HG03442 (cell line): Measurements from ENCODE around the gene TP73.
A peak's percentile ranks its signal among the peaks of the same experiment; 100 is the strongest.

ENCODE experiments used
- ATAC-seq: cut with Tn5 transposase; IDR thresholded peaks from one replicate; pipeline ENCODE4 v1.9.1; 2021; ENCODE audit warnings: mild to moderate bottlenecking, moderate library complexity; ENCODE audit not compliant: unreplicated experiment

The TP73 gene

DNA sequence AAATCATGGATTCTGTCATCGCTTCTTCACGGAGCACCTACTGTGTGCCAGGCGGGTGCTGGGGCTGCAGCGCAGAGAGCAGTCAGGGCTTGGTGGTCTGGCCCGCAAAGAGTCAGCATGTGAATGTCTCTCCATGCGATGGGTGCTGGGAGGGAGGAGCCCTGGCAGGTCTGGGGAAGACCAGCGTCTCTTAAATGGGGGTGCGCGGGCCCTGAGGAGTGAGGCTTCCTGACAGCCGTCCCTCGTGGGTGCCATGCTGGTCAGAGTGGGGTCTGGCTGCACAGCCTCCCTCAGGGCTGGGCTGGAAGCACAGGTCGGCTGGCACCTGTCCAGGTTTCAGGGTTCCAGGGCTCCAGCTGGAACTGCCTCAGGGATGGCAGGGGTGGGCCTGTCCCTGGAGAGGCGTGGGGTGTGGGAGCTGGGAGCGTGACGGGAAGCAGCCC is 18.5 kb downstream of the TP73 start:
- ATAC-seq, result no peak

DNA sequence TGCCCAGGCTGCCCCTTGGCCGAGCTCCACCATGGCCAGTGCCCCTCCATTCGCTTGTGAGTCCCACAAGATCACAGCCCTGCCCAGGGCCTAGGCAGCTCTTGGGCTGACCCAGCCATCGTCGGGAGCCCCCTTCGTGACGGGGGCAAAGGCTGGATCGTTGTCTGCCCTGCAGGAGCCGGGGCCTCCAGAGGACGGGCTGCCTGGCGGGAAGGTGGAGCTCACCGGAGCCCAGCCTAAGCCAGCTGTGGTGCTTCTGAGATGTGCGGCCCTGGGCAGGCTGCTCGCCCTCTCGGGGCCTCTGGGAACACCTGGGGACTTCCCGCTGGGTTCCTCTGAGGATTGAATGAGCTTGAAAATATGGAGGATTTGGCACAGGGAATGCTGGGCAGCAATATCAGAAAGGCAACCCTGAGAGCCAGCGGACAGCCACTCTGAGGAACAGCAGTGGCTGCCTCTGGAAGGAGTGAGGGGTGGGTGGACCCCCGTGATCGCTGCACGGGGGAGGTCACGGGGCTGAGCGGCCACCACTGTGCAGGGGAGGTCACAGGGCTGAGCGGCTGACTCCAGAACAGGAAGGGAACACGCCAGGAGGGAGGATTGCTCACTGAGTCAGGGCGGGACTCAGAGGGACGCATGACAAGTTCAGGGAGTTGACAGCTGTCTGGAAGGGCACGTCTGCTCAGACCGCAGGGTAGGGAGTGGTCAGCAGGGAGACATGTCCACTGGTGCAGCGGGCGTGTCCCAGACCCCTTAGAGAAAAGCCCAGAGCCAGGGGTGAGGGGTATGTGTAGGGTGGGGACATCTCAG is 19.3 kb downstream of the TP73 start:
- ATAC-seq, result no peak

DNA sequence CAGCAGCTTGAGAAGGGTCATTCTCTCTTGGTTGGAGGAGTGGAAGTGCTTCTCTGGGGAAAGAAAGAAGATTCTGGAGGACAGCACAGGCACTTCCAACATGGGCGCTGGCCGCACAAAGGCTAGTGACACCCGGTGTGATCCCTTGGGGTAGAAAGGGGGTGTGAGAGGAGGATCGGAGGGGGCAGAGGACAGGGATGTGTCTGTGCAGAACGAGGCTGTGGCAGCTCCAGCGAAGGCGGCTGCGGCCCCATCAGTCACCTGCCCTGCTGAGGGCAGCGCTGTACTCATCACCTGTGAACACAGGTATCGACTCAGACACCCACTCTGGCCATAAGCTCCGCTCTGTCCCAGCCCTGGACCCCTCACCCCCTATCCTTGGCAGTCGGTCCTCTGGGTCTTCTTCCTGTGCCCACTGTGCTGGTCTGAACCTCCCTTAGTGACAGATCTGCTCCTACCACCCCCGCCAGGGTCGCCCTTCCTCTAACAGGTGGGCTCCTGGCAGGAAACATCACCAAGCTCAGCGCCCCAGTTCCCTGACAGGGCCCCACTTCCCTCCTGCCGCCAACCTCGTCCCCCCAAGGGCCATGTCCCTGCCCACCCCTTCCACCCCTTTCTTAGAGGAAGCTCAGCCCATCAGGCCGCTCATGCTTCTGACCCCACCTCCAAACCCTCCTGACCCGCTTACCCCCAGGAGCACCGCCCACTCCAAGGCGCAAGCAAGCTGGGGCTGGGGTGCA is 20.1 kb downstream of the TP73 start:
- ATAC-seq, result no peak

DNA sequence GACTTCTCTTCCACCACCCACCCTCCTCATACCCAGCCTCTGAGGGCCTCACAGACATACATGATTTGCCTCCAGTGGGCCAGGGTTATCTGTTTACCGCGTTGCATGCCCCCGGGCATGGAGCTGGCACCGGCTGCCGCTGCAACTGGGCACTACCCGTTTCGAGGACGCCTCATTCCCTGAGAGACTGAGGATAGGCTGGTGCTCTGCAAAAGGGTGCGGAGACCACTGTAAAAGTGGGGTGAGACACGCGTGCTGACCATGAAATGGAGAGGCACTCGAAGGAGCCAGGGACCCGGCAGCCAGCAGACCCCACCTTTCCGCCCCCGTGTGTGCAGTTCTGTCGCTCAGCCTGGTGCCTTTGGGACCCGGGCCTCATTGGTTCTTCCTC is 20.6 kb downstream of the TP73 start:
- no peak for ATAC-seq

DNA sequence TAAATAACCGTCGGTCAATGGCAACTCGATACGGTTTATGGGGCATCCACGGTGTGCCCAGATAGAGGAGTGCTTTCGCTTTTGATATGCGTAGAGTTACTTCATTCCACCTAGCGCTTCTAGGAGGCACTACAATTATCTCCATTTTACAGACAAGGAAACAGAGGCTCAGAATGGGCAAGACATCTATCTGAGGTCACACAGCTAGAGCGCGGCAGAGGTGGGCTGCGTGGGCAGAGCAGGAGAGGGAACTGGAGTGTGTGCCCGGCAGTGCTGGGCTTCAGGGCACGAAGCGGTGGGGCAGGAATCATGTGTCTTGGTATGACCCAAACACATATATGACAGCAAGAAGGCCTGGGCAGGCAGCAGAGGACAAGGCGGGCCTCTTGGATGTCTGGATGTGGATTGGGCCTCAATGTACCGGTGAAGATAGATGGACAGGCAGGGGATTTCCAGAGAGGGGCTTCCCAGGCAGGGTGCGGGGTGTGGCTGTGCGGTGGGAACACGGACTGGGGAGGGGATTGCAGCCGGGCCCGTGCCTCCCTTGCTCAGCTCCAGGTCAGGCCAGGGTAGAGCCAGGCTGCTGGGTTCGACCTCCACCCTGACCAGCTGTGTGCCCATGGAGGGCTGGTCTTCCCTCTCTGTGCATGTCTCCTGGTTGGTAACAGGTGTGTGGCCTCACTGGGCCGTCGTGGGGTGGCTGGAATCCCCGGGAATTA is 21.2 kb downstream of the TP73 start:
- no peak for ATAC-seq

DNA sequence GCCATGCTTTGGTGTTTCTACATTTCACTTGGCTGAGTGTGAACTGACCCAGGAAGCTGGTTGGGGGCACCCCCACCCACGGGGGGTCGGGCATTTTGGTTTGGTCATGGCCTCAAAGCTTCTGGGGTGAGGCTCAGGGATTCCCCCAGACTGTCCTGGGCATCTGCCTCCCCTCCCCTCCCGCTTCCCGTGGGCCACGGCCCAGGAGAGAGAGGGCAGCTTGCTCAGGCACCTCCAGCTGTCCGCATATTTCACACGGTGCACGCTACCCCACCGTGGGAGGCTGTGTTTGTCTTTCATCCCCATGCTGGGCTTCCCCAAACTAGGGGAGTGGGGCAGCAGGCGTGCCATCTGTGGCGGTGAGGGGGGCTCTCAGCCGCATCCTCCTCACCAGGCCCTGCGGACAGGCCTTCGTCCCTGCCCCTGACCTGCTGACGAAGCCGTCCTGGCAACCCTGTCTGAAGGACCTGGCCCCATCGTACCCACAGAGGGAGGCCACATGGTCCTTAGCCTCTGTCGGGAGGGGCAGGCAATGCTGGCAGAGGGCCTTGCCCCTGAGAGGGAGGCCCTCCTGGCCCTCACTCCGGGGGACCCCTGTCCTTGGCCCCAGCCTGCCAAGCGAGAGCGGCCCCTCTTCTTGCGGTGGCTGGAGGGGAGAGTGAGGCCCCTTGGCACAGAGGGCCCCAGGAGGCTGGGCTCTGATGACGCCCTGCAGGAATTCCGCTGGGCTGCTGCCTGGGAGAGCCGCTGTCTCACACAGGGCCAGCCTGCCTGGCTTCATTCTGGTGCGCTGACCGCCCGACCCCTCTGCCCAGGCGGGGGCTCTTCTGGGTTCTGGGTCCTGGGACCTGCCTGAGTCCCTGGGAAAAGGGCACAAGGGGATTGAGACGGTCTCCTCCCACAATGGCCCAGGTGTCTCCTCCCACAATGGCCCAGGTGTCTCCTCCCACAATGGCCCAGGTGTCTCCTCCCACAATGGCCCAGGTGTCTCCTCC is 22.1 kb downstream of the TP73 start:
- no peak for ATAC-seq

DNA sequence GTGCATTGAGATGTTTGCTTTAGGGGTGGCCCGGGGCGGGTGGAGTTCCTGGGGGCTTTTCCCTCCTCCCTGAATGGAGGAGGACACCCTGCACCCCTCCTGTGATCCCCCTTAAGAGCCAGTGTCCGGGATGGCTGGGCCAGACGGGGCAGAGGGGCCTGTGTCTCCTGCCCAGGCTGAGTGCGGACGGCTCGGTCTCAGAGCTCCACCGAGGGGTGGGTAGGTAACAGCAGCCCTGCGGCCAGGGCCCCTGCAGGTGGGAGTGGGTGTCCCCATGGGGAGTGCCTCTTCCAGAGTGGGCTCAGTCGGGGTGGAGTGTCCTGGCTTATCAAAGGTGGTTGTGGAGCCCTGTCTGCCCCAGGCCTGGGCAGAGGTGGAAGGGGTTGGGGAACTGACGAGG is 23.1 kb downstream of the TP73 start:
- ATAC-seq, result no peak

DNA sequence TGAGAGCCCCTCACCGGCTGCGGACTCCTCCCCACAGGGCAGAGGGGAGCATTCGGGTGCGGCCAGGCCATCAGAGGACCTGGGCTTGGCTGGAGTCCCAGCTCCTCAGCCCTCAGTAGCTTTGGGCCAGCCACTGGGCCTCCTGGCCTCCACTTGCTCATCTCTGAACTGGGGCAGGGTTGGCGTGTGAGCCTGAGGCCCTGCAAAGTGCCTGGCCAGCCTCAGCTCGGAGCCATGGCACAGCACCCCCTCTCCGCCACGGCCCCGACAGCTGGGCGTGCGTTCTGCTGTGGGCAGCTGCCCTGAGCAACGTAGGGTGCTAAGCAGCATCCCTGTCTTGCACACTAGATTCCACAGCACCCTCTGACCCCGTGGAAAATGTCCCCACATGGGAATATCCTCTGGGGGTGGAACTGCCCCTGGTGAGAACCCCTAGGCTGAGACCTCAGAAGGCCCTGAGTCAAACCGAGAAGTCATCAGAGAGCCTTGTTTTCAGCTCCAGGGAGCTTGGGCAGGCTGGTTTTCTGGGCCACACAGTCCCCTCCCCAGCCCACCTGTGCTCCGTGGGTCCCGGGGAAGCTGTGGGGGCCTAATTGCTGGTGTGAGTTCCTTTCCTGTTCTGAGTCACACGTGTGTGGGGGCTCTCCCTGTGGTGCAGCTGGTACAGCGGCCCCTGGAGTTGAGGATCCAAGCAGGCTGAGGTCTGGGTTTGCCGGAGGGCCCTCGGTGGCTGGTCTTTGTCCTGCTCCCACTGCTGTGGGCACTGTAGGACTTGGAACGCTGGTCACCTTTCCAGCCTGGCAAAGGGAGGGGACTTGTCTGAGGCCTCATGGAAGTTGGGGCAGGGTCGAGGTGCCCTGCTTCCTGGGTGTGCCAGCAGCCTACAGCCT is 24.5 kb downstream of the TP73 start:
- ATAC-seq, result peak; percentile 53

DNA sequence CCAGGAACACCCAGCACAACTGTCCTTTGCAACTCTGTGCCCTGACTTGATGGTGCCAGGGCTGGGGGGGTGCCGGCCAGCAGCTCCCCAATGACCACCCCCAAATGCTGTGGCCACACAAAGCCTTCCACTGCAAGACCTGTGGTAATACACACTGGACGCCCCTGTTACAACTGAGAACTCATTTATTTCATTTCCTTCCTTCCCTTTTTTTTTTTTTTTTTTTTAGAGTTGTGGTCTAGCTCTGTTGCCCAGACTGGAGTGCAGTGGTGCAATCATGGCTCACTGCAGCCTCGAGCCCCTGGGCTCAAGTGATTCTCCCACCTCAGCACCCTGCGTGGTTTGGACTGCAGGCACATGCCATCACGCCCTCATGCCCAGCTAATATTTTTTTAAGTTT is 25.2 kb downstream of the TP73 start:
- ATAC-seq, result peak; percentile 0

DNA sequence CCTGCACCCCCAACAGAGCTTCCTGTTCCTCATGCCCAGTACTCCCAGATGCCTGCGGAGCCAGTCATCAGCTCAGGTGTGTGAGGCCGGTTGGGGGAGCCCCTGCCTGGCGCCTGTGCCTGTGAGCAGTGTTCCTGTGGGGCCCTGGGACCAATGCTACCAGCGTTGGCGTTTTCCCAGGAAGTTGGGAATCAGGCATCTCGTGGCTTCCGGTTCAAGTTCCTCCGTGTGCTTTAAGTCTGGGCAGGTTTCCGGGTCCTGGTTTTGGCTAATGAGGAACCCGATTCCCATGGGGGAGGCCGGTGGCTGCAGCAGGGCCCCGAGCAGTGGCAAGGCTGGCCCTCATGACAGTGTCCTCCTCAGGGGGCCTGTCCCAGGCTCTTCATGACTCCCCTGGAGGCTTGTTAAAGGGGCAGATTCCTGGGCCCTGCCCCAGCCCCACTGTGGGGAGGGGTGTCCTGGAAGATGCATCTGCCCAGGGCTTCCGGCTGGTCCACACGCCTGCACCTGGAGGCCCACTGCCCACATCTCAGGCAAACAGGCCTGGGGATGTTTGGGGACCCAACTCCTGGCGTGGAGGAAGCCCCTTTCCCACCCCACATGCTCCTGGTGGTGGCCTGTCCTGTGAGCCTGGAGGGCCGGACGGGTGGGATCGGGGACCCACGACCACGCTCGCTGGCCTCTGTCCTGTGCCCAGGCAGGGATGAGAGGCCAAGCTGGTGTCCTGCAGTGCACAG is 26.2 kb downstream of the TP73 start:
- no peak for ATAC-seq

DNA sequence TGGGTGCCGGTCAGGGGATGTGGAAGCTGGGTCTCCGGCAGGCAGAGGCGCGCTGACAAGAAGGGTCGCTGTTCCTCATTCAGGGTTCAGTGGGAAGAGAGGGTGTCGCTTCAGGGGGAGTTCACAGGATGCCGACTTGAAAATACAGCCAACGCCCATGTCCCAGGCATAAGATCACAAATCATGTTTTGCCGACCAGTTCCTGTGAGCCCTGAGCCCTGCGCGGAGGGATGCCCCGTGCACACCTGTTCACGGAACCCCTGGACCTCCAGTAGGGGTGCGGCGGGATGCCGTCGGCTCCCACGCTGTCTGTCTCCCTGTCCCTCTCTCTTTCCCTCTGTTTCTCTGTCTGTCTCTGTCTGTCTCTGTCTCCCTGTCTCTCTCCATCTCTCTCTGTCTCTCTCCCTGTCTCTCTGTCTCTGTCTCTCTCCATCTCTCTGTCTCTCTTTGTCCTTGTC is 26.8 kb downstream of the TP73 start:
- no peak for ATAC-seq

DNA sequence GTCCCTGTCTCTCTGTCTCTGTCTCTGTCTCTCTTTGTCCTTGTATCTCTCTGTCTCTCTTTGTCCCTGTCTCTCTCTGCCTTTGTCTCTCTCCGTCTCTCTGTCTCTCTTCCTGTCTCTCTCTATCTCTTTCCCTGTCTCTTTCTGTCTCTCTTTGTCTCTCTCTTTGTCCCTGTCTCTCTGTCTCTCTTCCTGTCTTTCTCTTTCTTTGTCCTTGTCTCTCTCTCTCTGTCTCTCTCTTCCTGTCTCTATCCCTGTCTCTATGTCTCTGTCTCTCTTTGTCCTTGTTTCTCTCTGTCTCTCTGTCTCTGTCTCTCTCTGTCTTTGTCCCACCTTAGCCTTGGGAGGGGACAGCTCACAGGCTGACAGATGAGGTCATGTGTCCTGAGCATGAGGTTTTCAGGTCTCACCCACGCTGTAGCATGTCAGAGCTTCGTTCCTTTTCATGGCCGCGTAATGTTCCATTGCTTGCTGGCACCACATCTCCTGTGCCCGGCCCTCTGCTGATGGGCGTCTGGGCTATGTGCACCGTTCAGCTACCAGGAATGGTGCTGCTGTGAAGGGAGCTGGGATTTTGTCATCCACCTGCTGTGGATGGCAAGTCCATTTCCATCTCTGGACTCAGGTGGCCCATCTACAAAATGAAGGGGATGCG is 27.6 kb downstream of the TP73 start:
- no peak for ATAC-seq

DNA sequence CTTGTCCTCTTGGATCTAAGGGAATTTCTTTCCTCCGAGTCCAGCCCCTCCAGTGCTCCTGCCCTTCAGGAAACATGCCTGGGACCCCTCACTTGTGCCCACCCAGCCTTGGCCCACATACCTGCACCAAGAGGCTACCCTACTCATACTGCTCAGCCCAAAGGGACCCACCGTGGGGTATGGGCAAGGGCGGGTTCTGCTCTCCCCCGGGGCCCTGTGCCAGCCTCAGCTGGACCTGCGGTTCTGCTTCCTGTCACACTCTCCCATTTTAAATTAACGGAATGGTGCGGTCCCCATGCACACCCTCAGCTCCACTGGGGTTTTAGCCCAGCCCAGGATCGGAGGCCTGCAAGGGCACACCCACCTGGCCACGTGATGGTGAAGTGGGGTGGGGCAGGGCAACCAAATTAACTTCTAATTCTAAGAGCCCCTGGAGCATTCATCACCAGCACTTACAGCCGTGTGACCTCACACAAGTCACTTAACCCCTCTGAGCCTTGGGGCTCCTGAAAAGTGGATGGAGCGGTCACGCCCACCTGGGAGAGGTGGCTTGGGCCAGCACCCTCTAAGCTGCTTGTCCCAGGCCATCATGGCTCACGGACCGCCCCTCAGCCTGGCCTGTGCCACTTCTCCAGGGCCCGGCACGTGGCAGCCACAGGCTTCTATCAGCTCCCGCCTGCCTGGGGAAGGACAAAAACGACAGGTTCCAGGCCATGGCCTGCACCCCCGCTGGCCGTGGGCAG is 28.3 kb downstream of the TP73 start:
- ATAC-seq, result no peak

DNA sequence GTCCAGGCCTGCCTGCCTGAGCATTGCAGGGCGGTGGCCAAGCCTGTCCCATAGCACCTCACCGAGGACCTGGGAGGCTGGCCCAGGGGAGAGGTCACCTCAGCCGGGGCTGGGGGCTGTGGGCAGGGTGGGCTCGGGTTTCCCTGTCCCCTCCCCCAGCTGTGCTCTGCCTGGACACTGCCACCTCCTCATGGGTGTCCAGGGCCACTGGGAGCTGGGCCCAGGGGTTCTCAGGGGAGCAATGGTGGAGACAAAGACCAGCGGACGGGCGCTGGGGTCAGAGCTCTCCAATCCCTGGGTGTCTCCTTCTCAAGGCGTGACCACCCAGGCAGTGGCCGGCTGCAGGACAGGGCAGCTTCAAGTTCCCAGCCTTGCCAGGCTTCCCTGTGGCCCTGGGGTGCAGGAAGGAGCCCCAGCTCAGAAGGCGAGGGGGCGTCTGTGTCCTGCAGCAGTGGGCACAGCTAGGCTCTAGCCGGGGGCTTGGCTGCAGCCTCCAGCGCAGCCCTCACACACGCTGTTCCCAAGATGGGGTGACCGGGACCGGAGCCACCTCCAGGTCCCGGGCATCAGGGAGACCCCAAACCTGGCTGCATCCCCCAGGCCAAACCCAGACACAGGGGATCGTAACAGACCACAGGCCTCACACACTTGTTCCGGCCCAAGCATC is 29.0 kb downstream of the TP73 start:
- no peak for ATAC-seq

DNA sequence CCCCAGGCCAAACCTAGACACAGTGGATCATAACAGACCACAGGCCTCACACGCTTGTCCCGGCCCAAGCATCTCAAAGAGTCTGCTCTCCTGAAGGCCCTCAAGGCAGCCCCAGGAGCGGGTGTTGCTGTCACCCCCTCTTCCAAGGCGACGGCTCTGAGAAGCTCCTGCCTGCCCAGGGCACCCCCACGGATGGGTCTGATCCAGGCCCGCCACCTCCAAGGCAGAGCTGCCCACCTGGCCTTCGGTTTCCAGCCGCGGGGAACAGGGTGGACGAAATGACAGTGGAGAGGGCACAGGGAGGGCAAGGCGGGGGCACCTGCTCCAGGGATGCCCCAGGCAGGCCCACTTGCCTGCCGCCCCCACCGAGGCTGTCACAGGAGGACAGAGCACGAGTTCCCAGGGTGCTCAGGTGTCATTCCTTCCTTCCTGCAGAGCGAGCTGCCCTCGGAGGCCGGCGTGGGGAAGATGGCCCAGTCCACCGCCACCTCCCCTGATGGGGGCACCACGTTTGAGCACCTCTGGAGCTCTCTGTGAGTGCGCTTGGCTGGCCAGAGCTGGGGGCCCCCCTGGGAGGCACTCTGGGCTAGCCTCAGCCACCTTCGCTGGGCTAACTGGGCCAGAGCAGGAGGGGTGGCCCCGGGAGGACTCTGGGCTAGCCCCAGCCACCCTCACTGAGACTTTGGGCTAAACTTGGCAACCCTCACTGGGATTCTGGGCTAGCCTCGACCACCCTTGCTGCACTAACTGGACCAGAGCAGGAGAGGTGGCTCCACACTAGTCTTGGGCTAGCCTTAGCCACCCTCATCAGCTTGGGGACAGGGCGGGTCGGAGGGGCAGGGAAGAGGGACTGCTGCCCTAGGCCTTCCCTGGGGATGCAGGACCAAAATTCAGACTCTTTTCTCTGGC is 29.8 kb downstream of the TP73 start:
- no peak for ATAC-seq

DNA sequence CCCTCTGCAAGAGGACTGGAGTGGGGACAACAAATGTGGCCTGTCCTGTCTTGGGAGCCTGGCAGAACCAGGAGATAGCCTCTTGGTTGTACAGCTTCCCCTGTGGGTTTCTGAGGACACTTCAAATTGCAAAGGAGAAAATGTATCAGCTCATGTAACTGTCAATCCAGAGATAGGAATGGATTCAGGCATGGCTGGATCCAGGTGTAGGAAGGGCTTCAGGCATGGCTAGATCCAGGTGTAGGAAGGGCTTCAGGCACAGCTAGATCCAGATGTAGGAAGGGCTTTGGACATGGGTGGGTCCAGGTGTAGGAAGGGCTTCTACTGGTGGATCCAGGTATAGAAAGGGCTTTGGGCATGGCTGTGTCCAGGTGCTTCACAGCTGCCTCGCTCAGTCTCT is 30.9 kb downstream of the TP73 start:
- no peak for ATAC-seq
